Hypothalamus (tissue), 51 donors: Measurements from ENCODE around the gene STOML1.

Experiments used
- DNase-seq, 51 donors: peaks; one replicate each; lab custom pipeline; 2025; lab: John Stamatoyannopoulos, UW

Gene STOML1

DNA sequence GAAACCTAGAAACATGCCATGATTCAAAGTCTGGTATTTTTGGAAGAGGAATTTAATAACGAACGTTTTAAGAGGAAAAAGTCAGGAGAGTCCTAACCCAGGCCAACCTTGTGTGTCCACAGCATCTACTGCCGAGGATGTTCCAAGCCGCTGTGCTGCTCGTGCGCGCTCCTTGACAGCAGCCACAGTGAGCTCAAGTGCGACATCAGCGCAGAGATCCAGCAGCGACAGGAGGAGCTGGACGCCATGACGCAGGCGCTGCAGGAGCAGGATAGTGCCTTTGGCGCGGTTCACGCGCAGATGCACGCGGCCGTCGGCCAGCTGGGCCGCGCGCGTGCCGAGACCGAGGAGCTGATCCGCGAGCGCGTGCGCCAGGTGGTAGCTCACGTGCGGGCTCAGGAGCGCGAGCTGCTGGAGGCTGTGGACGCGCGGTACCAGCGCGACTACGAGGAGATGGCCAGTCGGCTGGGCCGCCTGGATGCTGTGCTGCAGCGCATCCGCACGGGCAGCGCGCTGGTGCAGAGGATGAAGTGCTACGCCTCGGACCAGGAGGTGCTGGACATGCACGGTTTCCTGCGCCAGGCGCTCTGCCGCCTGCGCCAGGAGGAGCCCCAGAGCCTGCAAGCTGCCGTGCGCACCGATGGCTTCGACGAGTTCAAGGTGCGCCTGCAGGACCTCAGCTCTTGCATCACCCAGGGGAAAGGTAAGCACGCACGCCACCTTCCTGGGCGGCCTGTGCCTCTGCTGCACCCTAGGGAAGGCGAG, 30.8 kb upstream of the STOML1 start:
- DNase-seq, result no peak

DNA sequence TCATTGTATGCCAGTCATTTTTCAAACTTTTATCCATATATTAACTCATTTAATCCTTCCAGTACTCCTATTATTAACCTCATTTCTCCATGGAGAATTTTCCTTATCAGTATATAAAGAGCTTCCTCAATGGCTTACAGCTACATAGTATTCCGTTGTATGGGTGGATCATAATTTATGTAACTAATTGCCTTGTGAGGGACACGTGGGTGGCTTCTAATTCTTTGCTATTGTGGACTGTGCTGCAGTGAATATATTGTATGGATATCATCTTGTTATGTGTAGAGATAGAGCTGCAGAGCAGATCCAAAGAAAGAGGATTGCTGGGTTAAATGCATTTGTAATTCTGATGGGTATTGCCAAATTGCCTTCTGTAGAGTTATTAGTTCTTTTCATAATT, 27.6 kb upstream of the STOML1 start:
- DNase-seq, result no peak

DNA sequence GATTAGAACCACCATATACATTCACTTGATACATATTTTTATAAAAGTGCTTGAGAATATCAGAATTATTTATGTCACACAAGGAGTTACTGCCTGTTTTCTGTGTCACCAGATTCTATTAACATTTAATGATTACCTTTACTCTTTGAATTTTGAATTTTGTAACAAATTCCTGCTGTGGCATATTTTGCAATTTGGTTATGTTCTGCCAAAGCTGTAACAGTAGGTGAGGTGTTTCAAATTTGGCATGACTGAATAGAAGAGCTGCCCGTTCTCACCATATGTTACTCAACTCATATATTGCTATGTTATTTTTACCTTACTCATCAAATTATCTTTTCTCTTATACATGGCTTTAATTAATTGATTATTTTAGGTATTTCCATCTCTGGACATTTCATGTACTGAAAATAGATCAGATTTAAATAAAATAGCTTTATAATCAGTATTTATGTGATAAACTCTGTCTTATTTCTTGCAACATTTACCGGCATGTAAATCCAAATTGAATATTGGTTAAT, 21.3 kb upstream of the STOML1 start:
- no peak for DNase-seq

DNA sequence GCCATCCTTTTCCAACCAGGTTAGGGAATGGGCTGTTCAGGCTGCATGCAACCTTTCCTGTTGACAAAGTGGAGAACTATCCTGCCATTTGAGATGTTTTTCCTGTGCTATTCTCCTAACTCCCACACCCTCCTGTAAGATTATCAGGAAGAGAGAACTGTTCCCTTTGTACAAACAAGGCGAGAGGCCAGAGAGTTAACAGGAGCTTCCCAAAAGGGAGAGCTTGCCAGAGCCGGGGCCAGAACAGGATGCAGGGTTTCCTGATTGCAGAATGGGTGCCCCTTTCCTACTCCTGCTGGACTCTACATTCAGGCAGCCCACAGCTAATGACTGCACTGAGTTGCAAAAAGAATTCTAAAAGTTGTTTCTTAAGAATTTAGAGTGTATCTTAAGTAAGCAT, 19.5 kb upstream of the STOML1 start:
- DNase-seq, result no peak

DNA sequence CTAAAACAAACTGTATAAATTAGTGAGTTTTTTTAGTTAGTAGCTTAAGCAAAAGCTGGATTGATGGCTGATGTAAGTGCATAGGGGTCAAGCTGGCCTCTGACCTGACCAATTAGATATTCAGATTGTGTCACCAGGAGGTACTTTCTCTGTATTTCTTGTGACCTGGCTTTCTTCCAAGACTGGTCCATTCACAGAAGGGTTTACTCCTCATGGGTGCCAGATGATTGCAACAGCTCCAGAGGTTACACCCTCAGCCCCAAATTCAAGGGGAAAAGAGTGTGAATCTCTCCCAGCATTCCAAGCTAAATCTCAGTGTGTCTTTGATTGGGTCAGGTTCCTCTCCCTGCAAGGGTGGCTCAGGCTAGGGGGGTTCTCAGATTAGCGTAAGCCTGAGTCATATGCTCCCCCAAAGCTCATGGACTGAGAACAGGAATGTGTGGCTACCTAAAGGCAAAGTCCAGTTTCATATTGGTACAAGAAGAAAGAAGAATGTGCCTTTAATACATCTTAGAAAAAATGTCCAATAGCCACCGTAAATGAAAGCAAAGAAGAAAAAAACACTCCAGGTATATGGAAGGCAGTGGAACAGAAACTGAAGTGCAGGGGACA, 18.9 kb upstream of the STOML1 start:
- DNase-seq, result no peak

DNA sequence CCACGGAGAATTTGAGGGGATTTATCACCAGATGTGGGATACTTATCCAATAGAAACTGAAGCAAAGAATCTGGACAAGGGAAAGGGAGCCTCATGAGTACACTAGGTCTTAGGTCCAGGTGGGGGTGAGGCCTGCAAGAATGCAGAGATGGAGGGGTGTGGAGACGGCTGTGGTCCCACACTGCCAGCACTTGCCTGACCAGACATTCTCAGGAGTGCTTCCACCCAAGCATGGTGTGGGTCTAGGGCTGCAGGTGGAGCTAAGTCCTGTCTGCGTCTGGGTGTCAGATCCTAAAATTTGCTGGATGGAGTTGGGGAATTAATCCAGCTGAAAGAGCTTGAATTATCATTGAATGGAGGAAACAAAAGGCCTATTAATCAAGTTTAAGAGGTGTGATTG, 16.8 kb upstream of the STOML1 start:
- no peak for DNase-seq

DNA sequence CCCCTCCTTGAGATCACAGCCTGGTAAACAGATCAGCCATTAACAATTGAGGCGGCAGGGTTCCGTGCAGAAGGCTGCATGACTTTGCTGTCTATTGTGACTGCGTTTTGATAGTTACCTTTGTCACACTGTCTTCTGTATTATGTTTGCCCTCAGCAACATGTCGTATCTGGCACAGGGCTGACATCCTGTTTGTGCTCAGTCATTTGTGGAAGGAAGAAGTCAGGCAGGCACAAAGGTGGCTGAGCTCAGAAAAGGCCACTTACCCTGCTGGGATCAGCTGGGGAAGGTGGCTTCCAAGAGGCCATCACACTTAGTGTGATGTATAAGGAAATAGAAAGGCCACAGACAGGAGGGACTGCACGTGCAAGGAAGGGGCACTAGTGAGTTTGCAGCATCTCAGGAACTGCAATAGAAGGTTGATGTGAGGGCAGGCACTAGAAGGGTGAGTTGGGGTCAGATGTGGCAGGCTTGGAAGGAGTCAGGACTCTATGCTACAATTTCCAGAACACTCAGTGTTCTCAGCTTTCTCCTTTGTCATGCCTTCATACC, 15.8 kb upstream of the STOML1 start:
- DNase-seq, result no peak

DNA sequence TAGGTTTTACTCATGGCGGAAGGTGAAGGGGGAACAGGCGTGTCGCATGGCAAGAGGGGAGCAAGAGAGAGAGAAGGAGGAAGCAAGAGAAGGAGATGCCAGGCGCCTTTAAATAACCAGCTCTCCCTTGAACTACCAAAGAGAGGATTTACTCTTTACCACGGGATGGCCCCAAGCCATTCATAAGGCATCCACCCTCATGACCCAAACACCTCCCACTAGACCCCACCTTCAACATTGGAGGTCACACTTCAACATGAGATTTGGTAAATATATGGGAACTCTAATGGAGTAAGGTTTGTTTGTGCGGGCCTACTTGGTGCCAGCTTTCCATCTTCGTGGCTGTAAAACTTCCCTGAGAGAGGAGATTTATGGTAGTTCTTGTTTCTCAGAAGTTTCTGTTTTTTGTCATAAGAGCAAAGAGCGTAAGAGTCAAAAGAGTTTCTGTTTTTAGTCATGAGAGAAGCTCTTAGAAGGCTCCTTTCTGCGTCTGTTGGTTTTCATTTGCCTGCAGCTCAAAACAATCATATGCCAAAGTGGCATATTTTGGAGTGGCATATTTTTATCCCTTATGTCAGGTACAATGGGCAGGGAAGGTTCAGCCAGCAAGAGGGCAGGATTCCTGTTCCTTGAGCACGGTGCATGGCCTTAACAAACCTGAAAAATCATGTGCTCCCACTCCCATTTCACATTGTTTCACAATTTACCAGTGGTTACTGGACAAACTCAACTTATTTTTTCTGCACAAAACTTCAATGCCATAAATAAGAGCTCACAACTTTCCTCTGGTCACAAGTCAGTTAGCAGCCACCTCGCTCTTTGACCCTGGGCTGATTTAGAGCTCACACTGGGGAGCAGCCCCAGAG, 14.9 kb upstream of the STOML1 start:
- DNase-seq, result no peak

DNA sequence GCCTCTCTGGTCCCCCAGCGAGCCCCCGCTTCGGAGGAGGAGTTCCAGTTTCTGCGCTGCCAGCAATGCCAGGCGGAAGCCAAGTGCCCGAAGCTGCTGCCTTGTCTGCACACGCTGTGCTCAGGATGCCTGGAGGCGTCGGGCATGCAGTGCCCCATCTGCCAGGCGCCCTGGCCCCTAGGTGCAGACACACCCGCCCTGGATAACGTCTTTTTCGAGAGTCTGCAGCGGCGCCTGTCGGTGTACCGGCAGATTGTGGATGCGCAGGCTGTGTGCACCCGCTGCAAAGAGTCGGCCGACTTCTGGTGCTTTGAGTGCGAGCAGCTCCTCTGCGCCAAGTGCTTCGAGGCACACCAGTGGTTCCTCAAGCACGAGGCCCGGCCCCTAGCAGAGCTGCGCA, 5.9 kb upstream of the STOML1 start:
- no peak for DNase-seq

DNA sequence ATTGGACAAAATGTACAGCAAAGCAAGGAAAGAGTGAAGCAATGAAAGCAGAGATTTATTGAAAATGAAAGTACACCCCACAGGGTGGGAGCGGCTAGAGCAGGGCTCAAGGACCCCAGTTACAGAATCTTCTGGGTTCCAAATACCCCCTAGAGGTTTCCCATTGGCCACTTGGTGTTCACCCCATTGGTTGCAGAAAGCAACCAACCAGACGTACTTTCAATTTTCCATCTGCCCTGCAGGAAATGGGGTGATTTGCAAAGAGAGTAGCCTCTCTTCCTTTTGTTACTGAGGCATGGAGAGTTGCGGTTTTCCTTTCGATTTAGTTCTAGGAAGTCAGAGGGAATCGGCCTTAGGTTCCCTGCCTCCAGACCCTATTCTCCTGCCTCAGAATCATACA, 4.8 kb upstream of the STOML1 start:
- peak in 6 of 51 donors; percentile 7 to 16 (median 11) for DNase-seq

DNA sequence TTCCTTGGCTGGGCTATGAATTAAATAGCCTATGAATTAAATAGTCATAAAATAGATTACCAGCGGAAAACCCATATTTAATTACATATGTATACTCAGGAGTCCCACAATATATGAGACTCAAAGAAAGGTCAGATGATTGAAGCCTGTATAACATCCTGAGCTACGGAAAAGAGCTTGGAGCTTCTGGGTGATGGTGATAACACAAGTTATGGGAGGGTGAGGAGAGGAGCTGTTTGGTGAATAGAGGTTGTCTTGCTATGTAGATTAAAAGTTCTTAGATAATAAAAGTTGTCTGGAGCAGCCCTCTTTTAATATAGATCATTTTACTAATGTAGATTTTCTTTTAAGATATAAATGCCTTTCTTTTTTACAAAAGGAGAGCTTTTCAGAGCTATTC, 4.2 kb upstream of the STOML1 start:
- DNase-seq, result no peak

DNA sequence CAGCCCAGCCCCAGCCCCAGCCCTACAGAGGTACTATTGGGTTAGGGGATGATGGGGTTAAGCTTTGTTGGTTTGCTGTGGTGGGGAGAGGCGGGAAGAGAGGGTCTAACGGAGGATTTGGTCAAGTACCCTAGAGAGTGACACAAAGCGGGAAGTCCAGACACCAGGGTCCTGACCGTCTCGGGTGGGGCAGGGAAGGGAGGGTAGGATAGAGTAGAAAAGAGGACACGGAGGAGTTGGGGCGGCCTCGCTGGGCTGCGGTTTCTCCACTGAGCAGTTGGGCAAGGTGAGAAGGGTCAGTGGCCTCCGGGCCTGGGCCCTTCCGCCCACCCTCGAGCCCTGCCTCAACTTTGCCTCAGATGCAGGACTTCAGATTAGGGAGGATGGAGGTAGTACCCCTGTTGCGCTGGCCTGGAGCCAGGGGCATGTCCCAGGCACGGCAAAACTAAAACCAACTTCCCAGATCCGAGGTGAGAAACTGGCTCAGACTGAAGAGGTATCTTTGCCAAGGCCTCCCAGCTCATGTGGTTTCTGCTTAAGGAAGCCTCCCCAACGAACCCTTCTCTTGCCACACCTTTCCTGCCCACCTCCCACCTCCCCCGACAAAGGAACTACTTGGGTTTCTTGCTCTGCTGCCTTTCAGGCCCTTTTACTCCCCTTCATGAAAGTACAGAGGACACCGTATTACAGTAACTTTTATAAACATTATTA, 3.0 kb upstream of the STOML1 start:
- DNase-seq, result peak in 9 of 51 donors; percentile 15 to 54 (median 34)

DNA sequence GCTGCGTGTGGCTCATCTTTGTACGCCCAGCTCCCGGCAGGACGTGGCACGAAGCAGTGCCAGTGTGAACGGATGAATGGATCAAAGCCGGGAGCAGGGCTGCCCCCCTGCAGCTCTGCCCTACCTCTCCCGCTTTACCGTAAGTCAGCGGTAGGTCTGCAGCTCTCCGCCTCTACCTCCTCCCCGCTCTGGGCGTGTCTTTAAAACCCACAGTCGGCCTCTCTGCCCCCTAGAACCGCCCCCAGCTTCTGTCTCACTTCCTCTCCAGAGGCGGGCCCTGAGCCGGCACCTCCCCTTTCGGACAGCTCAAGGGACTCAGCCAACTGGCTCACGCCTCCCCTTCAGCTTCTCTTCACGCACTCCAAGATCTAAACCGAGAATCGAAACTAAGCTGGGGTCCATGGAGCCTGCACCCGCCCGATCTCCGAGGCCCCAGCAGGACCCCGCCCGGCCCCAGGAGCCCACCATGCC, 2.4 kb upstream of the STOML1 start, which contains the start of gene PML:
TSS of gene PML (plus strand) at position 304 of the 471 bp plus-strand sequence. CDS start at position 401, 97 bp downstream.
- peak in 50 of 51 donors; percentile 52 to 97 (median 91) for DNase-seq

DNA sequence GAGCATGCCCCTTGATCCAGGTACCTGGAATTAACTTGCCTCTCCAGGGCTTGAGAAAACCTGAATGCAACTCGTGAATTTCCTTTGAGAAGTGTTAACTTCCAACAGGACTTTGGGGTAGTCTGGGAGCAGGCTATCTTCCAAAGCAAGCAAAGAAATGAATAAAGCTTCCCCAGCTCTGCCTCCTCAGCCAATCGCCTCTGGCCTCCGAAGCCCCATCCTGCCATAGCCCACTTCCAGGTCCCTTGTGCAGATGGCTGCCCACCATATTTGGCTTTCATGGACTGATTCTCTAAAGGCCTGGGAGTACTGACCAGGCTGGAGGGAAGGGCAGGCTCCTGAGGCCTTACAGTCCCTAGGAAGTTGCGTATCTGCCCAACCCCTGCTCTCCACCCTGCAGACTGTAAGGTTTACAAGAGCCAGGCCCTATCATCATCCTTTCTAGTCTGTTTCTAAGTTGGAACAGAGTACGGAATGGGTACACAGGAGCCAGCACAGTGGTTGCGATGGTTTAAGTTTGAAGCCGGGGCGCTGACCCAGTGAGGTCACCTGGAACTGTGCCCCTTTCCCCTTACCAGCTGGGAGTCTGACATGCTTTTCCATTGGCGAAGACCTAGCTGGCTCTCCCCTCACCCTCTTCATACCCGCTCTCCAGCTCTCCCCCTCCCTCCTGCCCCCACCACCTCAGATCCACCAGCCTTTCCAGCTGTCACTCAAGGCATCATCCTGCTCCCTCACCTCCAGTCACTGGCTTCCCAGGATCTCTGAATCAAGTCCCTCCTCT, 1.3 kb upstream of the STOML1 start:
- DNase-seq, result no peak

DNA sequence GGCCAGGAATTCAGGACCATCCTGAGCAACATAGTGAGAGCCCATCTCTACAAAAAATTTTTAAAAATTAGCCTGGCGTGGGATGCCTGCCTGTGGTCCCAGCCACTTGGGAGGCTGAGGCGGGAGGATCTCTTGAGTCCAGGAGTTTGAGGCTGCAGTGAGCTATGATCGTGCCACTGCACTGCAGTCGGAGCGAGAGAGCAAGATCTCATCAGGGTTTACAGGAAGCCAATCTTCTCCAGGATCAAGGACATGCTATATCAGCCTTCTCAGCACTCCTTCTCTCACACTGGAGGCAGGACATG, 451 bp upstream of the STOML1 start:
- no peak for DNase-seq

DNA sequence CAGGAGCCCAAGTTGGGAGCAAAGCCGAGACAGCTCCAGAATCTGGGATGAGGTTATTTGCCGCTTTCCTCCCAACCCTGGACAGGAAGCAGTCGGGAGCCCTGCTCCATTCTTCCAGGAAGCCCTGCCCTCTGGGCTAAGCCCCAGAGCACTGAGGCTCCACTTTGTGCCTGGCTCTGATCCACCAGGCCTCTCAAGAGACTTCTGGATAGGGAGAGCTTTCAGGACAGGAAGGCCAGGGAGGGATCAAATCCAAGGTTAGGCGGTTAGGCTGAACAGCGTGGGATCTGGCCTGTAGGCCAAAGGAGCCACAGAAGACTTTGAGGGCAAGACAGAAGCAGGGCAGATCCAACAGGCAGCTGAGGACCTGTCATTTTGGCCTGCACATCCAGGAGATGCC, 835 bp downstream of the STOML1 start:
- peak in 24 of 51 donors; percentile 17 to 55 (median 32) for DNase-seq

DNA sequence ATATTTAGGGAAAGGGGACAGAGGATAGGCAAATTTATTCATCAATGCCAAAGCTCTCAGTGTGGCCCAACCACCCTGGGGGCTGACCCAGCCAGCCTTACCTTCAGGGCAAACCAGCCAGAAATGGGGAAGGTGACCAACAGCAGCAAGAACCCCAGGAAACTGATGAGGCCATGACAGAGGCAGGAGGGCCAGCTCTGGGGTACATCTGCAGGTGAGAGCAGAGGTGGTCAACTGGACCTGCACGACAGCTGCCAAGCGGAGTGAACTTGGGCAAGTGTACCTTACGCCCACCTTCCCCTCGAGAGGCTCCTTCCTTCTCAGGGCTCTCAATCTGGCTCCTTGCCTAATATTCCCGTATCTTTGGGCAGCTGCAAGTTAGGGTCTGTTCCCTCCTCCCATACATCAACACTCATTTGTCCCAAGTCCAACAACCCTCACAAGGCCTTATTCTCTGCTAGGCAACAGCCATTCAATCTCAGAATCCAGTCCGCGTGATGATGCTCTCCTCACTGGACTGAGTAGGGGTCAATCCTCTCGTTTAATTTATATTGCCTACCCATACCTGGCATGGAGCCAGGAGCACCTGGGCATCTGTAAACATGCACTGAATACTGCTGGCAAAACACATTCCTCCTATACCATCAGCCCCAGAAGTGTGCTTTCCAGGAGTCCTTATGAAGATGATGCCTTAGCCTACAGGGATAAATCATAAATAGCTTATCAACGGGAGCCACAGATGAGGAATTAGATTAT, 1.7 kb downstream of the STOML1 start:
- no peak for DNase-seq

DNA sequence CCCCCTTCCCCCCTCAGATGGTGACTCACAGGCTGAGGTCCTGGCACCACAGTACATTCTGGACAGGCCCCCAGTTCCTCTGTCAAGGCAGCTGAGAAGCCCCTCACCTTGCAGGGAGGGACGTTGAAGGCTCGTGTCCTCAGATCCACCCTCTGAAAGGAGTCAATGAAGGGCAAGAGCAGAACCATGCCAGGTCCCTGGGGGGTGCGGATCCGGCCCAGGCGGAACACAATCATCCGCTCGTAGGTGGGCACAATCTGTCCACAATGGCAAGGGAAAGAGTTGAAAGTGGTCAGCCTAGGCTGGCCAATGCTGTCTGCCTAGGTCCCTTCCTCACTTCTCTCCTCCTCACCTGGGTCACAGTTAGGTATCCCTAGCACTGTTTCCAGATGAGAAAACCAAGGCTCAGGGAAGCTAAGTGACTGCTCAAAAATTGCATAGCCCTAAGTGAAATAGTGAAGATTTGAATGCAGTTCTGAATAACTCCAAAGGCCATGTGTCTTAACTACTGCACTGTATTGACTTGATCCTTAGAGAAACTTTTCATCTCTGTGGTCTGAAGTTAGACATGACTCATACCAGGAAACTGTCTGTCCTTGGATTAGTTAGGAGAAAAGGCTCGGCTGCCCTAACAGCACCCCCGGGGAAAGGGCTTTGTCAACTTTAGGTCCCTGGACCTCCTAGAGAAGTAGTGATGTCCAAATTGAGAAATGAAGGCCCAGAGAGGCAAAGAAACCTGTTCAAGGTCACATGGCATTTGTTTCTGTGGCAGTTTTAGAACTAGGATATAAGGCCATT, 2.9 kb downstream of the STOML1 start:
- DNase-seq, result no peak
